Measurements from ENCODE around the gene DDX47.

GRCh38 chr12:12845794-12846243, 32.7 kb downstream of the DDX47 start:
- TF ChIP-seq POLR2A (IDR thresholded peaks at IDR 0.05; ENCODE audit: low read depth, low read length): no peak
- no peak for TF ChIP-seq SMC3 (IDR thresholded peaks at IDR 0.05; ENCODE audit: low read depth, low read length)
- TF ChIP-seq CTCF (conservative IDR thresholded peaks at IDR 0.05; ENCODE audit: low read depth, low read length): no peak
- TF ChIP-seq MAZ (IDR thresholded peaks at IDR 0.05; ENCODE audit: borderline replicate concordance, low read depth, low read length): no peak
- TF ChIP-seq CEBPB (IDR thresholded peaks at IDR 0.05; ENCODE audit: low read depth, low read length): no peak
- no peak for TF ChIP-seq RAD21 (IDR thresholded peaks at IDR 0.05; ENCODE audit: low read length)
- TF ChIP-seq, protein P1, sequence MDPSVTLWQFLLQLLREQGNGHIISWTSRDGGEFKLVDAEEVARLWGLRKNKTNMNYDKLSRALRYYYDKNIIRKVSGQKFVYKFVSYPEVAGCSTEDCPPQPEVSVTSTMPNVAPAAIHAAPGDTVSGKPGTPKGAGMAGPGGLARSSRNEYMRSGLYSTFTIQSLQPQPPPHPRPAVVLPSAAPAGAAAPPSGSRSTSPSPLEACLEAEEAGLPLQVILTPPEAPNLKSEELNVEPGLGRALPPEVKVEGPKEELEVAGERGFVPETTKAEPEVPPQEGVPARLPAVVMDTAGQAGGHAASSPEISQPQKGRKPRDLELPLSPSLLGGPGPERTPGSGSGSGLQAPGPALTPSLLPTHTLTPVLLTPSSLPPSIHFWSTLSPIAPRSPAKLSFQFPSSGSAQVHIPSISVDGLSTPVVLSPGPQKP (IDR thresholded peaks at IDR 0.05; ENCODE audit: borderline replicate concordance, low read depth, low read length): no peak
- TF ChIP-seq MXI1 (IDR thresholded peaks at IDR 0.05; ENCODE audit: borderline replicate concordance, low read depth, low read length): no peak
- TF ChIP-seq, protein P2, sequence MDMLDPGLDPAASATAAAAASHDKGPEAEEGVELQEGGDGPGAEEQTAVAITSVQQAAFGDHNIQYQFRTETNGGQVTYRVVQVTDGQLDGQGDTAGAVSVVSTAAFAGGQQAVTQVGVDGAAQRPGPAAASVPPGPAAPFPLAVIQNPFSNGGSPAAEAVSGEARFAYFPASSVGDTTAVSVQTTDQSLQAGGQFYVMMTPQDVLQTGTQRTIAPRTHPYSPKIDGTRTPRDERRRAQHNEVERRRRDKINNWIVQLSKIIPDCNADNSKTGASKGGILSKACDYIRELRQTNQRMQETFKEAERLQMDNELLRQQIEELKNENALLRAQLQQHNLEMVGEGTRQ (IDR thresholded peaks at IDR 0.05; ENCODE audit: low read depth, low read length): no peak
